IMR-90 (cell line): Measurements from ENCODE around the gene ADAP2. TPM values are rescaled to one million over a fixed set of nuclear protein-coding genes. Genes with fewer than 3 reads are reported as not detected.

Experiments
- ATAC-seq: fragments of 200-7000 bp; cut with Tn5 transposase; 2 replicates; pipeline ENCODE4 v1.9.1; 2020; ENCODE audit warnings: low read depth, mild to moderate bottlenecking, moderate library complexity
- BruUV-seq: library from RNA; stranded (reverse); fragments of 400-500 nt; replicated peaks from 2 replicates; lab custom pipeline; 2021; lab: Mats Ljungman, UMichigan
- CTCF ChIA-PET: fragments of 300-600 bp; formaldehyde crosslinking; extraction: SDS; loops from one replicate; lab custom pipeline; 2021; ENCODE audit warnings: antibody characterized with exemption; lab: Yijun Ruan, JAX
- POLR2A ChIA-PET: fragments of 300-600 bp; sonication (Branson Sonifier 250); formaldehyde crosslinking; loops from one replicate; lab custom pipeline; 2022; ENCODE audit warnings: antibody characterized with exemption; ENCODE audit not compliant: unreplicated experiment; lab: Charles Lee
- DNase-seq: peaks from one replicate; pipeline ENCODE4 v3.0.0; 2013
- H2AFZ ChIP-seq: replicated peaks from 2 replicates; pipeline ENCODE3; 2013; ENCODE audit warnings: low read length, mild to moderate bottlenecking; ENCODE audit not compliant: poor library complexity
- H2AK5ac ChIP-seq: 2 replicates; pipeline ENCODE4 v1.6.1; 2013; ENCODE audit warnings: low read depth, low read length, inconsistent platforms
- H2AK9ac ChIP-seq: replicated peaks from 2 replicates; pipeline ENCODE3; 2013; ENCODE audit warnings: mild to moderate bottlenecking, low read depth, low read length, moderate library complexity; ENCODE audit not compliant: poor library complexity
- H2BK120ac ChIP-seq: 2 replicates; pipeline ENCODE4 v1.6.1; 2013; ENCODE audit warnings: low read depth, low read length, inconsistent platforms
- H2BK15ac ChIP-seq: 3 replicates; pipeline ENCODE4 v1.6.1; 2013; ENCODE audit warnings: low read depth, low read length, inconsistent platforms
- H2BK20ac ChIP-seq: 2 replicates; pipeline ENCODE4 v1.6.1; 2013; ENCODE audit warnings: low read depth, mild to moderate bottlenecking, inconsistent platforms, low read length, moderate library complexity
- H2BK5ac ChIP-seq: 2 replicates; pipeline ENCODE4 v1.6.1; 2013; ENCODE audit warnings: mild to moderate bottlenecking, low read depth, low read length, inconsistent platforms; ENCODE audit not compliant: poor library complexity, severe bottlenecking
- H3K14ac ChIP-seq: replicated peaks from 2 replicates; pipeline ENCODE4 v1.6.1; 2013; ENCODE audit warnings: low read depth, low read length, inconsistent platforms
- H3K18ac ChIP-seq: 2 replicates; pipeline ENCODE4 v1.6.1; 2013; ENCODE audit warnings: low read depth, low read length, control low read depth
- H3K23ac ChIP-seq: 2 replicates; pipeline ENCODE4 v1.6.1; 2013; ENCODE audit warnings: low read depth, low read length, inconsistent platforms
- H3K27ac ChIP-seq: 2 replicates; pipeline ENCODE4 v1.5.1; 2013; ENCODE audit warnings: mild to moderate bottlenecking, control low read depth, low read length; ENCODE audit not compliant: insufficient read depth
- H3K27me3 ChIP-seq: 2 replicates; pipeline ENCODE4 v1.6.1; 2013; ENCODE audit warnings: low read length; ENCODE audit not compliant: control insufficient read depth, insufficient read depth
- H3K36me3 ChIP-seq: 2 replicates; pipeline ENCODE4 v1.6.1; 2013; ENCODE audit warnings: low read length, mixed read lengths; ENCODE audit not compliant: control insufficient read depth, insufficient read depth
- H3K4ac ChIP-seq: 2 replicates; pipeline ENCODE4 v1.6.1; 2013; ENCODE audit warnings: low read depth, low read length, inconsistent platforms
- H3K4me1 ChIP-seq: 2 replicates; pipeline ENCODE4 v1.6.1; 2013; ENCODE audit warnings: low read length, mixed read lengths; ENCODE audit not compliant: control insufficient read depth, insufficient read depth
- H3K4me2 ChIP-seq: 2 replicates; pipeline ENCODE4 v1.6.1; 2013; ENCODE audit warnings: low read depth, mild to moderate bottlenecking, control low read depth, low read length, moderate library complexity
- H3K4me3 ChIP-seq: 2 replicates; pipeline ENCODE4 v1.5.1; 2013; ENCODE audit warnings: low read depth, mild to moderate bottlenecking, control low read depth, low read length, moderate library complexity; ENCODE audit not compliant: insufficient read depth
- H3K56ac ChIP-seq: 2 replicates; pipeline ENCODE4 v1.6.1; 2013; ENCODE audit warnings: low read length, inconsistent platforms; ENCODE audit not compliant: insufficient read depth; ENCODE audit errors: extremely low read depth
- H3K79me1 ChIP-seq, 2 experiments: 2 replicates each; pipeline ENCODE4 v1.6.1; 2013; ENCODE audit warnings: low read length in 2 of 2, inconsistent platforms in 1 of 2, low read depth in 1 of 2
- H3K9ac ChIP-seq: 2 replicates; pipeline ENCODE4 v1.6.1; 2013; ENCODE audit warnings: low read depth, low read length, control low read depth
- H3K9me1 ChIP-seq: 2 replicates; pipeline ENCODE4 v1.6.1; 2013; ENCODE audit warnings: low read length, inconsistent platforms; ENCODE audit not compliant: insufficient read depth
- H3K9me3 ChIP-seq: 2 replicates; pipeline ENCODE4 v1.6.1; 2013; ENCODE audit warnings: low read length; ENCODE audit not compliant: control insufficient read depth, insufficient read depth
- H4K20me1 ChIP-seq: 2 replicates; pipeline ENCODE4 v1.6.1; 2013; ENCODE audit warnings: low read length, inconsistent platforms; ENCODE audit not compliant: insufficient read depth
- H4K5ac ChIP-seq: 2 replicates; pipeline ENCODE4 v1.6.1; 2013; ENCODE audit warnings: mild to moderate bottlenecking, low read depth, low read length, control low read depth
- H4K8ac ChIP-seq, 2 experiments: 2 replicates each; pipeline ENCODE4 v1.6.1; 2013; ENCODE audit warnings: low read depth in 2 of 2, low read length in 2 of 2, control low read depth in 1 of 2, inconsistent platforms in 1 of 2
- H4K91ac ChIP-seq: 2 replicates; pipeline ENCODE4 v1.6.1; 2013; ENCODE audit warnings: low read depth, low read length, inconsistent platforms; ENCODE audit not compliant: insufficient read depth
- CEBPB ChIP-seq: IDR thresholded peaks from 2 replicates; pipeline ENCODE4 v1.6.1; 2012; ENCODE audit warnings: low read depth, low read length, improper control_type of control experiment
- MXI1 ChIP-seq: IDR thresholded peaks from 2 replicates; pipeline ENCODE4 v1.6.1; 2012; ENCODE audit warnings: low read depth, mild to moderate bottlenecking, low read length, moderate library complexity, borderline replicate concordance
- WGBS, 2 experiments: methylation state at CpG; one replicate each; pipeline versions ENCODE4 v1.1.5 to v1.1.7; 2013; ENCODE audit warnings: missing lambda C conversion rate in 2 of 2; ENCODE audit not compliant: insufficient read length in 1 of 2; ENCODE audit errors: extremely low coverage in 2 of 2; 5-methylcytosine and 5-hydroxymethylcytosine counted together
- dilution Hi-C: fragments of 300-500 bp; cut with HindIII; formaldehyde crosslinking; loops from one replicate; pipeline ENCODE4 v1.14.3; 2018; ENCODE audit warnings: low sequenced_read_pairs; ENCODE audit not compliant: unreplicated experiment
- in situ Hi-C: fragments of 300-500 bp; cut with MboI; formaldehyde crosslinking; loops from 3 replicates; pipeline ENCODE4 v1.14.3; 2019; ENCODE audit warnings: low sequenced_read_pairs, inconsistent platforms, mixed read lengths
- intact Hi-C: fragments of 100-400 bp; cut with micrococcal nuclease; formaldehyde crosslinking; loops from 2 replicates; pipeline ENCODE4 v1.10.0; 2022
- polyA plus RNA-seq, 3 experiments: library from polyadenylated mRNA; depleted of rRNA; stranded (reverse); fragments of >200 nt; gene quantifications; 2 replicates each; pipeline ENCODE4 v1.2.3, GENCODE V29; 2012; ENCODE audit warnings: low replicate concordance in 1 of 3
- total RNA-seq: library from RNA; depleted of rRNA; stranded (reverse); fragments of >200 nt; gene quantifications from 2 replicates; pipeline ENCODE4 v1.2.3, GENCODE V29; 2012
- TF ChIP-seq, protein P1 (sequence below): conservative IDR thresholded peaks from 2 replicates; pipeline ENCODE4 v1.5.1; 2012; ENCODE audit warnings: mild to moderate bottlenecking, low read depth, low read length, improper control_type of control experiment
- TF ChIP-seq, protein P2 (sequence below): fragments of 150-350 bp; IDR thresholded peaks from 2 replicates; pipeline ENCODE4 v1.6.1; 2017; ENCODE audit warnings: mild to moderate bottlenecking, antibody characterized with exemption, low read length, low read depth

Gene ADAP2
- total and polyA plus RNA-seq, 2 of the 4 experiments (the other 2 are of a cell fraction), result 0.90 to 1.2 TPM

DNA sequence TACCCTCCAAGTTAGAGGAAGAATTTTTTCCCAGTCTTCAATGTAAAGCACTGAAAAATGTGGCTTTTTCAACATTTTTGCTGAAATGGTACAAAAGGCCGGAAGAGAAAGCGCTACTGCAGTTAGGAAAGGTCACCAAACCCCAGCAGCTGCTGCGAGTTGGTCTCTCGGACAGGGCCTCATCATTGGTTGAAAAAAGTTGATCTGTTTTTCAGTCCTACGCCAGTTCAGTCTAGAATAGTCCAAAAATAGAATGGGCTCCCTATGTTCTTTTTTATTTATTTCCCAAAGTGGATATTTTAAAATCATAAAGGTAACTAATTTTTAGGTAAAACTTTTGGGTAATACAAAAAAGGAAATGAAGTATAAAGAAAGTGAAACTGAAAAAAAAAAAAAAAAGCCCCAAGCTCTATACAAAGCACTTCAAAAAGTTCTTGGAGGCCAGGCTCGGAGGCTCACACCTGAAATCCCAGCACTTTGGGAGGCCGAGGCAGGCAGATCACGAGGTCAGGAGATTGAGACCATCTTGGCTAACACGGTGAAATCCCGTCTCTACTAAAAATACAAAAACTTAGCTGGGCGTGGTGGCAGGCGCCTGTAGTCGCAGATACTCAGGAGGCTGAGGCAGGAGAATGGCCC lies 17.4 kb downstream of the ADAP2 start:
- Histone ChIP-seq H4K8ac (no peak overlapping the region), H3K27ac (no peak overlapping the region), H3K36me3 (no peaks in the 10 kb centered on the region), H2BK20ac (no peak overlapping the region), H3K4ac (no peak overlapping the region), H3K4me2 (no peak overlapping the region), H2BK5ac (no peak overlapping the region), H3K9me3 (no peaks in the 10 kb centered on the region), H3K9me1 (no peaks in the 10 kb centered on the region), H3K27me3 (no peaks in the 10 kb centered on the region; the same call in 1 of the 2 replicates), H4K20me1 (no peaks in the 10 kb centered on the region), H3K4me3 (no peak overlapping the region), H3K4me1 (no peaks in the 10 kb centered on the region; the same call in 1 of the 2 replicates), H3K79me1 (no peaks in the 10 kb centered on the region), H2BK120ac (no peak overlapping the region), H3K23ac (no peak overlapping the region), H2BK15ac (no peak overlapping the region), H2AK5ac (no peak overlapping the region), H2AK9ac (no peak overlapping the region), H3K9ac (no peak overlapping the region), H4K91ac (no peak overlapping the region), H2AFZ (no peak overlapping the region), H3K56ac (no peak overlapping the region), H3K18ac (no peak overlapping the region), H3K14ac (no peak overlapping the region), H4K5ac (no peak overlapping the region)
- ChIA-PET POLR2A (interaction anchor here (0.6 kb wide), 1 partner anchor 16 kb away, joined by 3 read pairs; no protein-coding TSS in a partner anchor), CTCF (no interaction called here)
- intact Hi-C loops (no loop called here), in situ Hi-C loops (no loop called here), dilution Hi-C loops (no loop called here)
- no TSS peak for BruUV-seq
- 94% methylated on average over 7 of the region's 13 CpGs; no CpG with 5 or more reads in 1 of the 2 experiments for WGBS, 2 experiments
- ATAC-seq, result no peak
- TF ChIP-seq CEBPB, result no peak
- TF ChIP-seq, protein P1, sequence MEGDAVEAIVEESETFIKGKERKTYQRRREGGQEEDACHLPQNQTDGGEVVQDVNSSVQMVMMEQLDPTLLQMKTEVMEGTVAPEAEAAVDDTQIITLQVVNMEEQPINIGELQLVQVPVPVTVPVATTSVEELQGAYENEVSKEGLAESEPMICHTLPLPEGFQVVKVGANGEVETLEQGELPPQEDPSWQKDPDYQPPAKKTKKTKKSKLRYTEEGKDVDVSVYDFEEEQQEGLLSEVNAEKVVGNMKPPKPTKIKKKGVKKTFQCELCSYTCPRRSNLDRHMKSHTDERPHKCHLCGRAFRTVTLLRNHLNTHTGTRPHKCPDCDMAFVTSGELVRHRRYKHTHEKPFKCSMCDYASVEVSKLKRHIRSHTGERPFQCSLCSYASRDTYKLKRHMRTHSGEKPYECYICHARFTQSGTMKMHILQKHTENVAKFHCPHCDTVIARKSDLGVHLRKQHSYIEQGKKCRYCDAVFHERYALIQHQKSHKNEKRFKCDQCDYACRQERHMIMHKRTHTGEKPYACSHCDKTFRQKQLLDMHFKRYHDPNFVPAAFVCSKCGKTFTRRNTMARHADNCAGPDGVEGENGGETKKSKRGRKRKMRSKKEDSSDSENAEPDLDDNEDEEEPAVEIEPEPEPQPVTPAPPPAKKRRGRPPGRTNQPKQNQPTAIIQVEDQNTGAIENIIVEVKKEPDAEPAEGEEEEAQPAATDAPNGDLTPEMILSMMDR, result no peak
- TF ChIP-seq MXI1, result no peak
- TF ChIP-seq, protein P2, sequence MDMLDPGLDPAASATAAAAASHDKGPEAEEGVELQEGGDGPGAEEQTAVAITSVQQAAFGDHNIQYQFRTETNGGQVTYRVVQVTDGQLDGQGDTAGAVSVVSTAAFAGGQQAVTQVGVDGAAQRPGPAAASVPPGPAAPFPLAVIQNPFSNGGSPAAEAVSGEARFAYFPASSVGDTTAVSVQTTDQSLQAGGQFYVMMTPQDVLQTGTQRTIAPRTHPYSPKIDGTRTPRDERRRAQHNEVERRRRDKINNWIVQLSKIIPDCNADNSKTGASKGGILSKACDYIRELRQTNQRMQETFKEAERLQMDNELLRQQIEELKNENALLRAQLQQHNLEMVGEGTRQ, result no peak
- no peak for DNase-seq
